Progenitor cell of endocrine pancreas (in vitro differentiated cells): ENCODE measurements around the gene ITGBL1. TPM values are rescaled to one million over a fixed set of nuclear protein-coding genes. Genes with fewer than 3 reads are reported as not detected.

ENCODE experiments used
- DNase-seq: peaks from one replicate; pipeline ENCODE4 v3.0.0; 2021; ENCODE audit warnings: low spot score; ENCODE audit not compliant: unreplicated experiment
- H3K27ac Mint-ChIP-seq: 2 replicates; pipeline ENCODE4 v1.8.0; 2021; ENCODE audit warnings: mild to moderate bottlenecking, moderate library complexity, mixed read lengths
- H3K27me3 Mint-ChIP-seq: 2 replicates; pipeline ENCODE4 v1.8.0; 2021; ENCODE audit warnings: mixed read lengths
- H3K36me3 Mint-ChIP-seq: 2 replicates; pipeline ENCODE4 v1.8.0; 2022; ENCODE audit warnings: mixed read lengths; ENCODE audit not compliant: insufficient read depth
- H3K4me1 Mint-ChIP-seq: 2 replicates; pipeline ENCODE4 v1.8.0; 2021; ENCODE audit warnings: low read depth, mixed read lengths
- H3K4me3 Mint-ChIP-seq: 2 replicates; pipeline ENCODE4 v1.8.0; 2021; ENCODE audit warnings: low read depth, mild to moderate bottlenecking, moderate library complexity, mixed read lengths
- H3K9me3 Mint-ChIP-seq: 2 replicates; pipeline ENCODE4 v1.8.0; 2021; ENCODE audit warnings: low read depth, mixed read lengths
- total RNA-seq: library from RNA; stranded (reverse); gene quantifications from 2 replicates; pipeline ENCODE4 v1.2.1, GENCODE V29; 2021
- TF ChIP-seq, protein P1 (sequence below): fragments of 200-600 bp; sonication (generic); IDR thresholded peaks from one replicate; pipeline ENCODE4 v1.5.0; 2021; ENCODE audit warnings: antibody characterized with exemption, mild to moderate bottlenecking; ENCODE audit not compliant: unreplicated experiment

ITGBL1 gene
- total RNA-seq, 1 donor from 2014 or later: not detected

DNA sequence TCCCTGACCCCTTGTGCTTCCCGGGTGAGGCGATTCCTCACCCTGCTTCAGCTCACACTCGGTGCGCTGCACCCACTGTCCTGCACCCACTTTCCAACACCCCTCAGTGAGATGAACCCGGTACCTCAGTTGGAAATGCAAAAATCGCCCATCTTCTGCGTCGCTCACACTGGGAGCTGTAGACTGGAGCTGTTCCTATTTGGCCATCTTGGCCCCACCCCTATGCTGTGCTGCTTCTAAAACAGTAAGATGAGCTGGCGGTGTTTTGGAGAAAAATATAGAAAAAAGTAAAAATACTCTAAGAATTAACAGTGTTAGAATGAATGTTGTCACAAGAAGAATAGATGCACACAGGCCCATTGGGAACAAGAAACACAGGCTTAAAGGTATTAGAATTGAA lies 92.5 kb downstream of the ITGBL1 start:
- TF ChIP-seq, protein P1, sequence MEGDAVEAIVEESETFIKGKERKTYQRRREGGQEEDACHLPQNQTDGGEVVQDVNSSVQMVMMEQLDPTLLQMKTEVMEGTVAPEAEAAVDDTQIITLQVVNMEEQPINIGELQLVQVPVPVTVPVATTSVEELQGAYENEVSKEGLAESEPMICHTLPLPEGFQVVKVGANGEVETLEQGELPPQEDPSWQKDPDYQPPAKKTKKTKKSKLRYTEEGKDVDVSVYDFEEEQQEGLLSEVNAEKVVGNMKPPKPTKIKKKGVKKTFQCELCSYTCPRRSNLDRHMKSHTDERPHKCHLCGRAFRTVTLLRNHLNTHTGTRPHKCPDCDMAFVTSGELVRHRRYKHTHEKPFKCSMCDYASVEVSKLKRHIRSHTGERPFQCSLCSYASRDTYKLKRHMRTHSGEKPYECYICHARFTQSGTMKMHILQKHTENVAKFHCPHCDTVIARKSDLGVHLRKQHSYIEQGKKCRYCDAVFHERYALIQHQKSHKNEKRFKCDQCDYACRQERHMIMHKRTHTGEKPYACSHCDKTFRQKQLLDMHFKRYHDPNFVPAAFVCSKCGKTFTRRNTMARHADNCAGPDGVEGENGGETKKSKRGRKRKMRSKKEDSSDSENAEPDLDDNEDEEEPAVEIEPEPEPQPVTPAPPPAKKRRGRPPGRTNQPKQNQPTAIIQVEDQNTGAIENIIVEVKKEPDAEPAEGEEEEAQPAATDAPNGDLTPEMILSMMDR: no peak
- Mint-ChIP-seq H3K27me3 (no peaks in the 10 kb centered on the region), H3K4me3 (no peak overlapping the region), H3K36me3 (no peaks in the 10 kb centered on the region), H3K9me3 (no peaks in the 10 kb centered on the region), H3K4me1 (no peaks in the 10 kb centered on the region), H3K27ac (no peak overlapping the region)
- no peak for DNase-seq

DNA sequence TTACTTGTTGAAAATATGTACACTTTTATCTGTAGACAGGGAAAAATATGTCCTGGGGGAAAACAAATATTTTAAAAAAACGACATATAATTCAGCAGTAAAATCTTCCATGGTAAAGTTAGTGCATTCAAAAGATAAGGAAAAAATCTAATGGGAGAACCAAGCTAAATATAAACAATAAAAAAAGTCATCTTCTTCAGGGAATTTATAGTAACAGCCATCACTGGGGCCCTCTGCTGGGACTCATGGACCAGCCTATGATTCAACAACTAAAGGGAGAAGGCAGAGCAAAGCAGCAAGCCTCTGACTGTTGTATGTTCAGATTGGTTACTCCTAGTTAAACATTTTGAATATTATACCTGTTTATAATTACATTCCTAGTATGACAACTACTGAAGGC lies 93.0 kb downstream of the ITGBL1 start:
- no peak for DNase-seq
- H3K4me1 Mint-ChIP-seq: no peaks in the 10 kb centered on the region
- H3K36me3 Mint-ChIP-seq: no peaks in the 10 kb centered on the region
- TF ChIP-seq, protein P1: no peak
- no peak overlapping the region for H3K4me3 Mint-ChIP-seq
- H3K9me3 Mint-ChIP-seq: no peaks in the 10 kb centered on the region
- H3K27me3 Mint-ChIP-seq: no peaks in the 10 kb centered on the region
- no peak overlapping the region for H3K27ac Mint-ChIP-seq

DNA sequence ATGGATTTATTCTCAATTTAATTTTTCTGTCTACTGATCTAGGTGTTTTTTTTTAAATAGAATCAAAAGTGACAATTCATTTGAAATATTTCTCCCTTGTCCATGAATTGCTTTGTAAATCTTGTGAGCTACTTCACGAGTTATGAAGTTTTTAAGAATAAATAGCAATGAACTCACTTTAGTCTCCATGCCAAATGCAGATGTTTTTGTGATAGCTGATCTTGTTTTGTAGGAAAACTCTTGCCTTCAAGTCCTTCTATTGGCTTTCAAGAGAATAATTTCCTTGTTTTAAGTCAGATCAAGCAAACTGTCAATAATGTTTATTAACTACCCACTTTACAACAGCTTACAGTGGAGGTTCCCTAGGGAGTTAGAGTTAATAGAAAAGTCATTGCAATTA lies 99.8 kb downstream of the ITGBL1 start:
- no peaks in the 10 kb centered on the region for H3K9me3 Mint-ChIP-seq
- H3K27ac Mint-ChIP-seq: no peak overlapping the region
- no peaks in the 10 kb centered on the region for H3K36me3 Mint-ChIP-seq
- H3K4me3 Mint-ChIP-seq: no peak overlapping the region
- no peaks in the 10 kb centered on the region for H3K27me3 Mint-ChIP-seq
- TF ChIP-seq, protein P1: no peak
- no peak for DNase-seq
- no peaks in the 10 kb centered on the region for H3K4me1 Mint-ChIP-seq

GRCh38 chr13:101552786-101553185 lies 100.3 kb downstream of the ITGBL1 start:
- Mint-ChIP-seq H3K36me3 (no peaks in the 10 kb centered on the region), H3K4me1 (no peaks in the 10 kb centered on the region), H3K27me3 (no peaks in the 10 kb centered on the region), H3K9me3 (no peaks in the 10 kb centered on the region), H3K27ac (no peak overlapping the region), H3K4me3 (no peak overlapping the region)
- no peak for DNase-seq
- TF ChIP-seq, protein P1: no peak

DNA sequence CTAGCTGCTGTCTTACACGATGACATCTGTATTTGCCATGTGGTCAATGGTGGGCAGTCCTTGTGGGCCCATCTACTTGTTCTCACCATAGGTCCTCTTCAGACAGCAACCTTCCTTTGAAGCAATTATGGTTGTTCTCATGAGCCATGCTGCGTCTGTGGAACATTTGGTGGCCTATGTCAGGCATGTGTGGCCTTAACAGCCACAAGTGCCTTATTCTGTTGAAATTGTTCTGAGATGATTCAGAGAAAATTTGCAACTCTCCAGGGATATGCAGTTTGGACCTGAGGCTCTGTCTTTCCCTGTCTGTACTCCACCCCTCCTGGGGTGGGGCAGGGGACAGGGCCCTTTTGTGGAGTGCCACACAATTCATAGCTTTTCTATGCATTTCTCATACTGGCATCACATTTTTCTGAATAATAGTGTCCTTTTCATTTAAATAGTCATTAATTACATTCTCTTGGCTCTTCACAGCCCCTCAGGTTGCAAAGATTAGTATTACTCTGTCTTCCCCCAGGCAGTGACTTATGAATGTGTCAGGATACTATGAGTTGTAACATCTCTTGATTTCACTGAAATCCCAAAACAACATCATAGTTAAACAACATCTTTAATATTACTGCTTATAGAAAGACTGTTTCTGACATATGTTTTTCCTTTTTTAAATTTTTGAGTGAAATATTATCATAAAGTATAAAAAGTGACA lies 102.1 kb downstream of the ITGBL1 start:
- no peaks in the 10 kb centered on the region for H3K9me3 Mint-ChIP-seq
- TF ChIP-seq, protein P1: no peak
- H3K4me1 Mint-ChIP-seq: no peaks in the 10 kb centered on the region
- H3K4me3 Mint-ChIP-seq: no peak overlapping the region
- no peak for DNase-seq
- no peaks in the 10 kb centered on the region for H3K27me3 Mint-ChIP-seq
- no peaks in the 10 kb centered on the region for H3K36me3 Mint-ChIP-seq
- no peak overlapping the region for H3K27ac Mint-ChIP-seq
